ENCODE results near the gene TTF2.

TTF2 gene

DNA sequence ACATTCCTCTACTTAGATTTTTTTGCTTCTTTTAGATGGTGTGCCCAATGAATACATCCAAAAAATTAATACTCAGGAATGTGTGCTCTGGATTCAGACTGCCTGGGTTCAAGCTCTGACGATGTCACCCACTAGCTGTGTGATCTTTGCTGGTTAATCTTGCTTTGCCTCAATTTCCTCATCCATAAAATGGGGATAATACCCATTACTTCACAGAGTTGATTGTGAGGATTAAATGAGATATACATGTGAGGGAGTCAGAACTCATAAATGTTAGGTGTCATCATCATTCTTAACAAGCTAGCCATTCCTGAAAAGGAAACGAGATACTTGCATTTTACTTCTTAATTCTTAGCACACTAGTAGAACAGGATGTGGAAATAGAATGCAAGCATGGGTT, 12.9 kb upstream of the TTF2 start:
- no peak for DNase-seq

DNA sequence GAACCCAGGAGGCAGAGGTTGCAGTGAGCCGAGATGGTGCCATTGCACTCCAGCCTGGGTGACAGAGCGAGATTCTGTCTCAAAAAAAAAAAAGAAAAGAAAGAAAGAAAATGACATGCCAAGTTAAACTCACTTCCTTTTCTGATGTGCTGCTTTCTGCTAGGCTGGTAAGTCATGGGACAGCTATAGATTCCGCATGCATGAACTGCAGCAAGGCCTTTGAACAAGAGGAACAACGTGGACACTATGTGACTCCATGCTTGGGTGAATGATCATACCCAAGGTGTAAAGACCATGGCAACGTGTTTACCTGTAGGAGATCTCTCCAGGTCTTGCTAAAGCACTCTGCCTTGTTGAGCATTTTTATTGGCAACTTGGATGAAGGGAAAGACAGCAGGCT, 10.3 kb upstream of the TTF2 start:
- DNase-seq, result no peak

DNA sequence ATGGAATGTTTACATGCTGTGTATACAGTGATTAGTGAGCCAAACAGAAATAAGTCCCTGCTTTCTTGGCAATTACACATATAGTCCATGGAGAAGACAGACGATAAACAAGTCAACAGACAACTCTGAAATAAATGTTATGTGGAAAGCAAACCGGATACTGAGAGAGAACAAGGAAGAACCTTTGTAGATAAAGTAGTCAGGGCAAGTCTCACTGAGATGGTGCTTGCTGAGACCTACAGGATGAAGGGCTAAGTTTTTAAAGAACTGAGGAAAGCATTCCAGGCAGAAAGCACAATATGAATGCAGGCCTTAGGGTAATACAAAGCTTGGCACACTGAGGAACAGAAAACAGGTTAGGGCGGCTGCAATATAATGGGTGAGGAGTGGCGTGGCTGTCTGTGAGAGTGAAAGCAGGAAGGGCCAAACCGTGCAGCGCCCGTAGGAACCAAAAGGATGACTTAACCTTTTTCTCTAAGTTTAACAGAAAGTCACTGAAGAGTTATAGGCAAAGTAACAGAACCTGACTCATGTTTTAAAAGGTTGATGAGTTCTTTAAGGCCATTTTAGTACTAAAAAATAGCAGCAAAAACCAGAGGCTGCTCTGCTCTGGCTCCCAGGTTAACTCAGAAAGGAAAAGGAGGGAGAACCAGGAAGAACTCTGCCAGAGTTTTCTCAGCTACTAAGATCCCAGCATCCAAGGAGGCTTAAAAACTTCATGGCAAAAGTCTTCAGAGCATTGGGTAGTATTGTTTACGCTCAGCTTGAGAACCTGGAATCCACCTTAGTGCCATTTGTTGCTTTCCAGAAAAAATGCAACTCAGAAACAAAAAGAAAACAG, 8.7 kb upstream of the TTF2 start:
- DNase-seq, result no peak

DNA sequence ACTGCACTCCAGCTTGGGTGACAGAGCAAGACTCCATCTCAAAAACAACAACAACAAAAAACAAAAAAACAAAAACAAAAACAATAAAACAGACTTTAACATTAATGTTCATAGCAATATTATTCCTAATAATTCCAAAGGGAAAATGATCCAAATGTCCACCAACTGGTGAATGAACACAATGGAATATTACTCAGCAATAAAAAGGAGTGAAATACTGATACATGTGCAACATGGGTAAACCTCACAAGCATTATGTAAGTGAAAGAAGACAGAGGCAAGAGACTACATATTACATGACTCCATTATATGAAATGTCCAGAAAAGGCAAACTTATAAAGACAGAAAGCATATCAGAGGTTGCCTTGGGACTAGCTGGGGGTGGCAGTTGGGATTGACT, 6.1 kb upstream of the TTF2 start:
- DNase-seq, result no peak

DNA sequence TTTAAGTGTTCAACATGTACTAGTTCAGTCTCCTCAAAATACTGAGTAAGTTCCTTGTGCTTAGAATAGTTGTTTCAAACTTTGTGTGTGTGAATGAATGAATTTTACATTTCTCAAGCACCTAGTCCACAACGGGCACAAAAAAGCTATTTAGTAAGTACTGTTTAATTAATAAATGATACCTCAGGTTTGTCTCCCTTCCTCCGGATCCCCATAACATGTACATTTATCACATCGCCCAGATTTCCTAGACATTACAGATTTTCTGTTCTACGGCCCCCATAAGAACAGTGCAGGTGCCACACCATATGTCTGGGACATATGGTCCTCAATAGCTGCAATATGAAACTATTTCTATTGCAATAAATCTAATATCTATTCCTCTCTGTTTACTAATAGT, 1.3 kb upstream of the TTF2 start:
- no peak for DNase-seq

DNA sequence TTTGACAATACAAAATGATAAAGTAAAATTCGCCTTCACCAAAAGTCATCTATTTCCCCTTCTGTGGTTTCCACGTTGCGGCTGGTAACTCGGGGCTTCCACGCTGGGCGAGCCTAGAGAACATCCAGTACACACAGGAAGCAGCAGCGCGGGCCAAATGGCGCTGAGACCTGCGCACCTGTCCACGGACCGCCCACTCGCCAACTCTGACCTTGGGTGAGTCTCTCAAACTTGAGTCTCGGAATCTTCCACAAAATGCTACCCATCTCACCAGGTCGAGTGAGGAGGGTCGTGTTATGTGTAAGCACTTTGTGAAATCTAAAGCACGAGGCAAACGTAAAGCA, 820 bp upstream of the TTF2 start:
- peak; percentile 74 to 77 for DNase-seq

DNA sequence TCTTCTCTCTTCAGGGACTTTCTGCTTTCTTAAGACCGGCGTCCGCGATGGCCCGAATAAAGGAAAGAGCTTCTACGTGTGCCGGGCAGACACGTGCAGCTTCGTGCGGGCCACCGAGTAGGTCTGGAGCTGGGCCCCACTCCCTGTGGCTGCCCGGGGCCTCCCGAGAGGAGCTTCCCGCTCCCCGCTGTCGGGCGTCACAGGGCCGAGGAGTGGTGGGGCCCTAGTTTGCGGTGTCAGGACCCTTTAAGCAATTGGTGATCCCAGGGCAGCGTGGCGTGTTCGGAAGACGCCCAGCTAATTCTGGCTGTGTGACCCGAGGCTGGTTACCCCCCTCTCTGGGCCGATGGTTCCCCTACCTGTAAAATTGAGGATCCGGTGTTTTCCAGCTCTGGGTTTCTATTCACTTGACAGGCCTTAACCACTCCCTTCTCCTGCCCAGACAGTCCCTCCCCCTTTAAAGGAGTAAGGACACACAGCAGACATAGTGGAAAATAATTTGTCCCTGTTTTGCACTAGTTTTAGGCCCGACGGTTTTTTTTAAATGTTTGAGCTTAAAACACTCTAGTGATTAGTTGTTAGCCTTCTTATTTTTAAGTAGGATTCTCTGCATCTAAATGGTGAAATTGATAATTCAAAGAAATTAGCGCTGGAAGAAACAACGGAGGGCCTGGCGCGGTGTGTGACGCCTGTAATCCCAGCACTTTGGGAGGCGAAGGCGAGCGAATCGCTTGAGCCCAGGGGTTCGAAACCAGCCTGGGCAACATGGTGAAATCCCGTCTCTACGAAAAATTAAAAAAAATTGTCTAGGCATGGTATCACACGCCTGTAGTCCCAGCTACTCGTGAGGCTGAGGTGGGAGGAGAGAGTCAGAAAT, 553 bp downstream of the TTF2 start:
- peak; percentile 26 to 34 for DNase-seq

DNA sequence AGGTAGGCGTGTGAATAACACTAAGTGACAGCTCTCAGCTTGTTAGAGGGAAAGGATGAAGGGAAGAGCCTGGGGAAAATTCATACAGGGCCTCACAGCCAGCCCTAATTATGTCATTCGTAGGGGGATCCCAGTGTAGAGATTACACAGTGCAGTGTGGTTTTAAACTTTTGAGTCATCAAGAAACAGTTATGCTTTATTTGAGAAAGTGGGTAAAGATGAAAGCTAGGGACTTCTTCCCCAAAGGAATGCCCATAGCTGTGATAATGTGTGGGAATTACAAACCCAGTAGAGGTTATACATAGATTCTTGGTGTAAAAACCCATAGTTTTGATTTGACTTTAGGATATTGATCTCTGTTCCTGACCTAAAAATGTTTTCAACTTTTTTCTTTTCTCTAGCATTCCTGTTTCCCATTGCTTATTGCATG, 1.9 kb downstream of the TTF2 start:
- DNase-seq, result no peak

DNA sequence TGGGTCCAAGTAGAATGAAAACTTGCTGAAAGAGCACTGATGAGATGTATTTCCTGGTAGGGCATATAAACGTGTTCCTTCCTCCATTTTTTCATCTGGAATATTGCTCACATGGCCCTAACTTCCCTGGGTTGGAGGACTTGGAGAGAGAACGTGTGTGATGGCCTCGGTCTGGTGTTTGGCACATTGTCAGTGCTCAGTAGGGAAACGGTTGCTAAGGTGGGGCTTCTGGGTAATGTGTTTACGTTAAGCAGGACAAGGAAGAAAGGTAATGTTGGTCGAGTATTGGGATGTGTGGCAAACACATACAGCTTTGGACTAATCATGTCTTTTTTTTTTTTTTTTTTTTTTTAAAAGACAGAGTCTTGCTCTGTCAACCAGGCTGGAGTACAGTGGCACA, 6.2 kb downstream of the TTF2 start:
- no peak for DNase-seq

DNA sequence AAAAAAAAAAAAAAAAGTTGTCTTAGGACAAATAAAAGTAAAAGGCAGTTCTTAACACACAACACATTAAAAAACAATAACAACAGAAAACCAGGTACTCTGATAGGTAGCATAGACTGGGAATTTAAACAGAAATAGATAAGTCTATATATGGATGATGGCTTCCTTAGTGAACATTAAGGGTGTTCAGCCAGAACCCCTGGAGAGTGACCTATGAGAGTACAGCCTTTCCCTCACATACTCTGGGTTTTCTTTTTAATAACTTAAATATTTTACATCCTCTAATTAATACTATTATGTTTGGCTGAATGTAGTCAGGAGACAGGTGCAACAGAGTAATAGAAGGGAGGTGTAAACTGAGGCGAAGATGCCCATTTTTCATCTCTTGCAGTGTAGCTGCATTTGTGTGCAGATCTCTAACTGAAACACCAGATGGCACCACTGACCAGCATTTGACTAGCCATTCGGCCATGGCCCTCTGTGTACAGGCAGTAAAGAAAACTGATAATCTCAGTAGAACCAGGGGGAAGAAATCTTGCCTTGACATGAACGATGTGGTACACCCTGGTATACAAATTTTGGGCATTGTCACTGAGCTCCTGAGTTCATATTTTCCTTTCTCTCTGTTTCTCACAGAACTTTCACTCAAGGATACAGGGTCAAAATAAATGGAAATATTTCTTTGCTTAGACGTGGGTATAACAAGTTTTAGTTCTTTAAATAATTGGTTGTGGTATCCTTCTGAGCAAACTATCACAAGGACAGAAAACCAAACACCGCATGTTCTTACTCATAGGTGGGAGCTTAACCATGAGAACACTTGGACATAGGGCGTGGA, 7.6 kb downstream of the TTF2 start:
- DNase-seq, result peak; percentile 17 to 48

DNA sequence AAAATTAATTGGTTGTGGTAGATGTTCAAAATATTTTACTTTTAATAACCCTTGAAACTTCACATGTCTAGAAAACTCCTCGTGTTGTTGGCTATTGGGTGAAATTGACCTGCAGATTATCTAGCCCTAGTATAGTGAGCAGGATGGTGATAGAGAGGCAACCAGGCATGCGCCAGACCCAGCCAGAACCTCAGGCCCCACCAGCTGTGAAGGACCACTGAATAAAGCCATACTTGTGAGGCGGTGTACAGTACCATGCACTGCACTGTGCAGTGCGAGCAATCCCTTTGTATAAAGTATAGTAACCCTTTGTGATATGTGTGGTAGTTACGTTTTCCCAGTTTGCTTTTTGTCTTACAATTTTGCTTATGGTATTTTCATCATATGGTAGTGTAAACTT, 8.5 kb downstream of the TTF2 start:
- DNase-seq, result no peak

DNA sequence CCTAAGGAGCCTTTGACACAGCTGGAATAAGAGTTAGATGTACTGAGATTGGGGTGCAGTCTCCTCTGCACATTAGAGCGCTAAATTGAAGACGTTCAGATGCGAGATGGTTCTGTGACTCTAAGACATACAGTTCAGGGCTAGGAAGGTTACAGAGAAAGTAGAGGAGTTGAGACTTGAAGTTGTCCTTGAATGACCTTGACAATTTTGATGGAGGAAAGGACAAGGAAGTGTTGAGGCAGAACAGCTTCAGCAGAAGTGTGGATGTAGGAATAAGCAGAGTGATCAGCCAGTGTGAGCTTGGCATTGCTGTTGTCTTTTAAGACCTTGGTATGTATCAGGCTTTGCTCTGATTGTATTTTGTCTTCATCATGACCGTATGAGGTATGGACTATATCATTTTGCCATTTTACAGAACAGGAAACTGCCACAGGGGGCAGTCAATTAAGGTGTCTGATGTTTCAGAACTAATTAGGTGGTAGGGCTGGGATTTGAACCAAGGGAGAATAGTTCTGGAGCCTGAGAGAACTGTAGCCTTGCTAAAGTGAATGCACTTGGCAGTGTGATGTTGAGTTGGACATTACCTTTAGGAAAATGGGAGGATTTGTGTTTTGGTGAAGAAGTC, 9.2 kb downstream of the TTF2 start:
- DNase-seq, result no peak

DNA sequence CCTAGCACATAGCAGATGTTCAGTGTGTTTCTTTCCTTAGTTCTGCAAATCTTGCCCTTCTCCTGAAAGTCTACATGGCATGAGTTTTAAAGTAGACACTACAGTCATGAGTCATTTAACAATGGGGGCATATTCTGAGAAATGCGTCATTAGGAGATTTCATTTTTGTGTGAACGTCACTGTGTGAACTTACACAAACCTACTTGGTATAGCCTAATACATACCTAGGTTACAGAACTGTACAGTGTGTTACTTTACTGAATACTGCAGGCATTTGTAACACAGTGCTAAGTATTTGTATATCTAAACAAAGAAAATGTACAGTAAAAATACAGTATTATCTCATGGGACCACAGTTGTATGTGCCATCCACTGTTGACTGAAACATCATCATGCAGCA, 10.0 kb downstream of the TTF2 start:
- no peak for DNase-seq

DNA sequence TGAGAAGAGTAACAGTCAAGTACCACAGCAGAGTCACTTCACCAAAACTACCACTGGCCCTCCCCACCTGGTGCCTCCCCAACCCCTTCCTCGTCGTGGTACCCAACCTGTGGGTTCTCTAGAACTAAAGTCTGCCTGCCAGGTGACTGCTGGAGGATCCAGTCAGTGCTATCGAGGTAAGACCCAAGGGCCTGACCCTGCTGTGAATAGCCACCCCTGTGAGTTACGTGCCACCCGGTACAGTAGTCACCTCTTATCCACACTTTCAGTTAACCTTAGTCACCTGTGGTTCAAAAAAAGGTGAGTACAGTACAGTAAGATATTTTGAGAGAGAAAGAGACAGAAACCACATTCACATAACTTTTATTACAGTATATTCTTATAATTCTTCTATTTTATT, 16.5 kb downstream of the TTF2 start:
- no peak for DNase-seq

DNA sequence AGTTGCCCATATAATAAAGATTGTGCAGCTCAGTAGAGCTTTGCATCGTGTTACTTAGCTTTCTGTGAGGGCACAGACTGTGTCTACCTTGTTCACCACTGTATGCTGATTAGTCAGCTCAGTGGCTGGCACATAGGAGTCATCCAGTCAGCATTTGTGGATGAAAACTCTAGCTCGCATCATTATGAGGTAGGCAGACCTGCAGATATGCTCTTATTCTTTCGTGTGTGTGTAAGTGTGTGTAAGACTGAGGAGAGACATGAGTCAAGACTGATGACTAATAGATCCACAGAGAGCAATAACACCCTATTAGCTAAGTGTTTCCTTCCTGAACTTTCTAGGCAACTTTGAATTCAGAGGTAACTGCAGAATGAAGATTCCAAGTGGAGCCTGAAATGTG, 17.1 kb downstream of the TTF2 start:
- DNase-seq, result no peak

DNA sequence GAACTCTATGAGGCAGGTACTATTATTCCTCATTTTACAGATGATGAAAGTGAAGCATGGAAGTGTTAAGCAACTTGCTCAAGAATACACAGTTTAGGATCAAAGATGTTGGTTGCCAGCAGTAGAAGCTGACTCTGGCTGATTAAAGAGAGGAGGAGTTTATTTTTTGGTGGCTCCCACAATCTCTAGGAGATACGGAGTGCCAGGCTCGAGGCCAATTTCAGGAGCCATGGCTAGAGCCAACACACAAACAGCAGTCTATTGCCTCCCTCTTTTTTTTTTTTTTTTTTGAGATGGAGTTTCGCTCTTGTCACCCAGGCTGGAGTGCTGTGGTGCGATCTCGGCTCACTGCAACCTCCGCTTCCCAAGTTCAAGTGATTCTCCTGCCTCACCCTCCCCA, 19.6 kb downstream of the TTF2 start:
- DNase-seq, result no peak

DNA sequence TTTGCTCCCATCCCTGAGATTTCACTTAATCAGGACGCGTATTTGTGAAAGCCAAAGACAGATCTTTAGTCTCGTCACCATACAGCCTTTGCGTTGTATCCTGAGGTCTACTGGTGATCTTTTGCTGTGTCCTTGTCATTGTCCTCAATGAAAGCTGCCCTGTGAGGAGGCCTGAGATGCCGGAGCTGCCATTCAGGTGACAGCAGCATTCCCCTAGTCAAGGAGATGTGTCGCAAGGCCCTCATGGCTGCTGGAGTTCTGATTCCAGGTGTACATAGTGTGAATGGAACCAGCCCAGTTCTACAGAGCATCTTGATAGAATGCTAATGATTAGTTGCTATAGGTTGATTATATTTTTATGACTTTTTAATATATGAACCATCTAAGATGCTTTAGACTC, 24.1 kb downstream of the TTF2 start:
- DNase-seq, result no peak

DNA sequence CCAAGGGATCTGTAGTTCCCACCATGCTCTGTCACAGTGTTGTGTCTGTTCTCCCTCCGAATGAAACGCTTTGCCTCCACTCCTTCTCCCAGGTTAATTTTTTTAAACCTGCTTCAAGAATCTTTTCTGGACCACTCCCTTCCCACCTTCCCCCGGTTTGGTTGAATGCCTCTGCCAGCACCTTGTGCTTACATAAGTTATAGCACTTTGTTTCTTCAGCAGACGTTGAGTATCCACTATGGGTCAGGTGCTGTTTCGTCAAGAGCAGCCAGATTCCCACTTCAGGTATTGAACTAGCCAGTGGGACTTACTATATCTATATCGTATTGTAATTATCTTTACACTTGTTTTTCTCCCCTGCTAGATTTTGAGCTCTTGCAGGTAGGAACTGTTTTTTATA, 27.6 kb downstream of the TTF2 start:
- DNase-seq, result no peak

DNA sequence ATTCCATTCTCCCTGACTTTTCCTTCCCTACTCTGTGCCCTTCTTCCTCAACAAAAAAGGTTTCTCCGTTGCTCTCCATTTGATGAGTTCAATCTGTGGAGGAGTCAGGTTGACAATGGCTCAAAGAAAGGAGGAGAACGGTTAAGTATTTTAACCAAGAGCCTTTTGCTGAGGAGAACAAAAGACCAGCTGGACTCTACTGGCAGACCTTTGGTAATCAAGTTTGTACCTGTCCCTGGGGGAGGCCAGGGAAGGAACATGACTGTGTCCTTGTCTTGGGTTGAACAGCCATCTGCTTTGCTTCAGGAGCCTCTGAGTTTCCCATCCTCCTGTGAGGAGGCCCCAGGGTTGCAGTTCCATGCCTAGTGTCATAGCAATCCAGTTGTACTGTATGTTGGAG, 29.9 kb downstream of the TTF2 start:
- no peak for DNase-seq

DNA sequence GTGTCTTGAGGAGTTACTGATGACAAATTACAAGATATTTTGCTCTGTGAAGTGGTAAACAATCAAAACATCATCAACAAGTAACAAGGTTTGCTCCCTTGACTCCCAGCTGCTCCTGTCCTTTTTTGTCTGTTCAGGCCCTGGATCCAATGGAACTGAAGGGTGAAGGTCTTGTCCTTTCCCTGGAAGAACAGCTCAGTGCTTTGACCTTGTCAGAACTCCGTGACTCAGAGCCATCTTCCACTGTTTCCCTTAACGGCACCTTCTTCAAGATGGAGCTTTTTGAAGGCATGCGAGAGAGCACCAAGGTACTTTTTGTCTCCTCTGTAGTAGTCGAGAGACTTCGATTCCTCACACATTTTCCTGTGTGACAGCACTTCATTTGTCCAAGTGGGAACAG, 32.5 kb downstream of the TTF2 start:
- no peak for DNase-seq

DNA sequence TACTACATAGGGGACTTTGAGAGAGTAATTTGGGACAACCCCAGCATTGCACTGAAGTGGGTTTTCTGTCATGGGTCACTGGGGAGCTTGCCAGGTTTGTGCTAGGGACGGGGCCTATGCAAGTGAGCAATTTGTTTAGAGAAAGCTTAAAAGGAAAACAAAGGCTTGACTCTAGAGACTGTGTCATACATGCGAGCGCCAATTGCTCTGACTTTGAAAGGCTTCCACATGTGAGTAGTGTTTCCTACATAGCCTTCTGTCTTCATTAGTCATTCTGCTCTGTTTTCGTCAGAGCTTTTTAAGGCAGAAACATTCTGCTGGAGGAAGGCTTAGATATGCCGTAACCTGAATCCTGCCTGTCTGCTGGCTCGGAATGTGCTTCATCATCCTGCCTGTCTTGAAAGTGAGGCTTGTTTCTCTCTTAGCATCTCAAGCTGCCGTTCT, 33.0 kb downstream of the TTF2 start:
- no peak for DNase-seq

DNA sequence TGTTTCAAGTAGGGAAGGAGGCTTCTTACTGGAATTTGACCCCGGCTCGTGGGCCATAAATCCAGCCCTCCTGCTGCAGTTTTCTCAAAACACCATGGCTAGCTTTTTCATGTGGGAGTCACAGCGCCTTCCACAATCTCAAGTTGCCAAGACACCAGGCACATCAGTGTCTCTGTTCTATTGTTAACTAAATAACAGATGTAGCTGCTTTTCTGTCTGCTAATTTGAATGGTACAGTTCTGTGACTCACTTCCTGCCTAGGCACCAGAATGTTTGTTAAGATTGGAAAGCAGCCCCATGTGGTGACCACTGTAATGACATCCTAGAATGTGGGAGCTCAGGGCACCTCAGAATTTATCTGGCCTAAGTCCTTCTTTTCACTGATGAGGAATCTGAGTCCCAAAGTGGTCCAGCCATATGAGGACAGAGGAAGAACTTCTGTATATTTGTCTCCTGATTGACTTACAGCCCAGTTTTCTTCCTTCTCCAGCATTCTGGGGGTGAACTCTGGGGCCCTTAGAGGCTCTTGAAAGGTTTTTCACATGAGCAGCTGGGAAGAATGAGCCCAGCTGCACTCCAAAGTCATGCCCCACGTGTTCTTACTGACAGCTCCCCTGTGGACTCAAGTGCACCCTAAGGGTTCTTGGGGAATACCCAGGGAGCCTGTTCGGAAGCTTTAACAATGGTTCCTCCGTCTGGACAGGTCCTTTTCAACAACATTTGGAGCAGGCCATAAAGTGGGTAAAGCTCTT, 33.9 kb downstream of the TTF2 start:
- no peak for DNase-seq
